IPS-18c (cell line): ENCODE measurements around the gene RFFL.

Source experiments
- H3K4me3 ChIP-seq: 2 replicates; pipeline ENCODE4 v1.7.0; 2013; ENCODE audit warnings: low read depth, mild to moderate bottlenecking, low read length, moderate library complexity; ENCODE audit not compliant: insufficient read depth
- H3K9me3 ChIP-seq: one replicate; pipeline ENCODE4 v1.6.1; 2013; ENCODE audit warnings: mild to moderate bottlenecking, low read length, moderate library complexity; ENCODE audit not compliant: control insufficient read depth, insufficient read depth

The RFFL gene

DNA sequence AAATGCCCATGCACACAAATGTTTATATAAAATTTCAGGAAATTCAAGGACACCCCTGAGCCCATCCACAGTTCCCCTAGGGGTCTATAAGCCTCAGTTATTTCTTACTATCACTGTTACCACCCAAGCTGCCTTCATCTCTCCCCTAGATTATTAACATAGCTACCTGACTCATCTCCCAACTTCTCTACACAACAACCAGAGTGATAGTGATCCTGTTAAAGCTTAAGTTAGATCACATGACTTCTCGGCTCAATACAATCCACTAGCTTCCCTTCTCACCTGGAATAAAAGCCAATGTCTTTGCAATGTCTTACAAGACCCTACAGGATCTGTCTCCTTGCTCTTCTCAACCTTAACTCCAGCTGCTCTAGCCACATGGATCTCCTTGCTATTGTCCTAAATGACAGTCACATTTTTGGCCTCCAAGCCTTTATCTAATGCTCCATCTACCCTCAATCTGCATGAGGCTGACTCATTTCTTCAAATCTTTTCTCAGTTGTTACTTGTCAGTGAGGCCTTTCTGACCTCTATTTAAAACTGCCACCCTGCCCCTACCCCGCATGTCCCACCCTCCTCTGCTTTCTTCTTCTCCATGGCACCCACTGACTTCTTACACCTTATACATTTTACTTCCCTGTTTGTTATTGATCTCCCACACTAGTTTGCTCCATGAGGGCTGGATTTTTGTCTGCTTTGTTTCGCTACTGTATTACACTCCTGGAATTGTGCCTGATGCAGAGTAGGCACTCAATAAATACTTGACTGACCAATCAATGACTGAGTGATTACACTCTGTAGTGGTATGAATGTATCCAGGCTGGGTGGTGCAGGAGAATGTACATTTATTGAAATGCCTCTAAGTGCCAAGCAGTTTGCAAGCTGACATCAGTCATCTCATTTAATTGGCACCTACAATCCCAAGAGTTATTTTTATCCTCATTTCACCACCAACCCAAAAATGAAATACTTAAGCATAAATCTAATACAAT lies 88.4 kb downstream of the RFFL start:
- no peaks in the 10 kb centered on the region for H3K9me3 ChIP-seq

DNA sequence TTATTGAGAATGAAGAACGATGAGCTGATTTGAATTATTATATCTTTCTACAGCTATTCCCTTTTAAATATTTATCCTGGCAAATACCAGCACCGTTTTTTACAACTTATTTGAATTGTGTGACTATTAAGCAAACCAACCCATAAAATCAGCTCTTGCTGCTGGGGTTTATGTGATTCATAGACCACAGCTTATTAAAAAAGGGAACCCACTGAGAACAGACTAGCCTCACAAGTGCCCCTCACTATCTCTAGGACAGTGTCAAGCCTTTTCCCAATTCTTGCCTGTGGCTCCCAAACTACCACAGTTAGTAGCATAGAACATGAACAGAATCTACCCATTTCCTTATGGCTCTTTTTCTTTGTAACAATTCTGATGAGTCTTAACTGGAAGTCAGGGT lies 89.3 kb downstream of the RFFL start:
- Histone ChIP-seq H3K9me3 (no peaks in the 10 kb centered on the region), H3K4me3 (no peak overlapping the region)

More for the DNA sequence above, 88.4 kb downstream of the RFFL start:
- H3K4me3 ChIP-seq = no peak overlapping the region

DNA sequence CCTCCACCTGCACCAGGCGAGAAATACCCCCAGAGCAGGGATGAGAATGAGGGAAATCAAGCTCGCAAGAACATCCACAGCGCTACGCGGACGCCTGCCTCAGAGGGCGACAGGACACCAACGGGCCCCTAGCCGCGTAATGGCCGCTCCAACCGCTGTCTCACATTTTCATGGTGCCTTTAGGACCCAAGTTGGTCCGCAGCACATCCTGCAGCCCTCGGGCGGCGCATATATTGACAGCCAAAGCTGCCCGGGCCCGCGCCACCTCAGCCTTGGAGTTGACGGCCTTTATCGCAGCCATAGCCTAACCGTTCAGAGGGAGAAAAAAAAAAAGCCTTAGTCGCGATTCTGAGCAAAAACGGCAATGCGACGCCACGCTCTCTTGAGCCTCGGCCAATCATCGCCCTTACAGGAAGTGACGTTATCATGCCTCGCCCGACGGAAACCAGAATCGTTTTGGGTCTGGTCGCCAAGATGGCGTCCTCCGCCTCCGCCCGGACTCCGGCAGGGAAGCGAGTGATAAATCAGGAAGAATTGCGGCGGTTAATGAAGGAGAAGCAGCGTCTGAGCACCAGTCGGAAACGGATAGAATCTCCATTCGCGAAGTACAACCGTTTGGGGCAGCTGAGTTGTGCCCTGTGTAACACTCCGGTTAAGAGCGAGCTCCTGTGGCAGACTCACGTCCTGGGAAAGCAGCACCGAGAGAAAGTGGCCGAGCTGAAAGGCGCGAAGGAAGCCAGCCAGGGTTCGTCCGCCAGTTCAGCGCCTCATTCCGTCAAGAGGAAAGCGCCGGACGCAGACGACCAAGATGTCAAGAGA lies 102.2 kb downstream of the RFFL start, which contains the start of the genes CCT6B and ZNF830:
CCT6B (minus strand) TSS at position 368 of the 819 bp plus-strand sequence; CDS start at position 301, 67 bp downstream.
ZNF830 (plus strand) TSS at position 448 of the 819 bp plus-strand sequence; CDS start at position 475, 27 bp downstream.
- Histone ChIP-seq H3K9me3 (no peaks in the 10 kb centered on the region), H3K4me3 (peak within 1 kb of the TSS; percentile 97)

DNA sequence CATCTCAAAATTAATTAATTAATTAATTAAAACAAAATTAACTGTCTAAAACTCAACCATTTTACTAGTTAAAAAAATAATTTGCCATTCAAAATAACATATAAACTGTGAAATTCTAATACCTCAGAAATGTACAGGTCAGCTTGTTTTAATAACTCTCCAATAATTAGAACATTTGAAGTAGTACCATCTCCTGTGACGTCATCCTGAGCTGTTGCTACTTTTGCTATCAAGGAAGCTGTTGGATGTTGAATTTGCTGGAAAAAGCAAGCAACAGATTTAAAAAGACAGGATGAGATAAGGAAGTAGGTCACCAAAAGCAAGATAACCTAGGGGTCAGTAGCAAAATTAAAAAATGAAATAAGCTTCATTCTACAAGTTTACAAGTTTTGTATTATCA lies 105.1 kb downstream of the RFFL start:
- Histone ChIP-seq H3K9me3 (no peaks in the 10 kb centered on the region), H3K4me3 (no peak overlapping the region)
